GM19438 (cell line): ENCODE results near the gene SLC25A38.

Source experiments
- ATAC-seq: cut with Tn5 transposase; IDR thresholded peaks from one replicate; pipeline ENCODE4 v1.9.1; 2021; ENCODE audit warnings: low read depth; ENCODE audit not compliant: unreplicated experiment

The SLC25A38 gene

DNA sequence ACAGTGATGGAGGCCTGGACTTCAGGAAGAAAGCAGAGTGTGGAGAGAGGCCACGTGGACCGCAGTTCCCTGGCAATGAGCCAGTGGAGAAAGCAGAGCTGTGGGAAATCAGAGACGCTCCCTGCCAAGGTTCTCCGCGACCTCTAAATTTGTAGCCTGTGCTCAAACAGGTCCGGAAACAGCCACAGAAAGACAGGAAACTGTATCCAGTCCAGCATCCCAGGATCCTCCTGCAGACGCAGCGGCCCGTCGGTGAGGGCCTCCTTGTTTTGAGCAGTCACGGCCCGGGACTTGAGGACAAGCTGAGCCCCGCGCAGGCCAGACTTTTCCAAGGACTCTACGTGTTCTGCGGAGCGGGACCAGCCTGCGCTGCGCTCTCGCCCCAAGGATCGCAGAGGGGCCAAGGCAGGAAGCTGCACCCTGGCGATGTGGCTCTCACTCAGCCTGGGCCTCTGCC lies 45.6 kb downstream of the SLC25A38 start:
- no peak for ATAC-seq

DNA sequence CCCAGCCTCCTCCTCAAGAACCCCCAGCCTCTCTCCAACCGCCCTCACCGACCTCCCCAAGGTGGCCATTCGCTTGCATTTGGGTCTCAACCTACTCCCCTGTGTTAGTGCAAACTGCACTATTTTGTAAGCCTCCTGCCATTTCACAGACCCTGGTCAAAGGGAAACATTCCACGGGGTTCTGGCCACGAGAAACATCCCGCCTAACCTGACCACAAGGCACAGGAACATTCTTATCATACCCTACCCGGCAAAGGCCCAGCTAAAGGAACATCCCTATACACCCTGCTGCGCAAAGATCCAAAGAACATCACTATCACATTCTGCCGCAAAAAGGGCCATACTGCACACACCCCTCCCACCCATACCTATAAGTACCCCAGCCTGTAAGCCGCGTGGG lies 46.3 kb downstream of the SLC25A38 start:
- no peak for ATAC-seq

DNA sequence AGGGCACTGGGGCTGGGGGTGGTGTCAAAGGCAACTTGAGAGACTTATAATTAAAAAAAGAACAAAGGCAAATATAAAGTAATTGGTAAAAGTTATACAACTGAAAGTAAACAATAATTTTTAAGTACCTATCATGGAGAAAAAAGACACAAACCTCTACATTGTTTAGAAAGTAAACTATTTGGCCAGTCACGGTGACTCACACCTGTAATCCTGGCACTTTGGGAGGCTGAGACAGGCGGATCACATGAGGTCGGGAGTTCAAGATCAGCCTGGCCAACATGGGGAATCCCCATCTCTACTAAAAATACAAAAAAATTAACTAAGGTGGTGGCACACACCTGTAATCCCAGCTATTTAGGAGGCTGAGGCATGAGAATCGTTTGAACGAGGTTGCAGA lies 49.2 kb downstream of the SLC25A38 start:
- no peak for ATAC-seq

DNA sequence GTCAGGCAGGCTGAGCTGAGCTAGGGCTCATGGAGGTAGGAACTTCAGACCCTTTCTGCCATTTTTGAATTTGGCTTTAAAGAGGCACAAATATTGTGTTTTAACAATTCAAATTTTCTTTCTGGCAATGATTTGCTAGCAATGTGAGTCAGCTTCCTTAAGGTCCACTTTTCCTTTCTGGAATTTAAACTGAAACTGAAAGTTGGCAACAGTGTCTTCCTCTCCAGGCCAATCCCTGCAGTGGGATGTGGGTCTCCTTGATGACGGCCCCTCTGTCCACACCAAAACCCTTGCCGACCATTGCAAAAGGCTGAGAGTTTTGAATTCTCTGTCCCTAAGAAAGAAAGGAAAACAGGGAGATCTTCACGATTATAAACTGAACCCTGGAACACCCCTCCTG lies 50.5 kb downstream of the SLC25A38 start:
- no peak for ATAC-seq

DNA sequence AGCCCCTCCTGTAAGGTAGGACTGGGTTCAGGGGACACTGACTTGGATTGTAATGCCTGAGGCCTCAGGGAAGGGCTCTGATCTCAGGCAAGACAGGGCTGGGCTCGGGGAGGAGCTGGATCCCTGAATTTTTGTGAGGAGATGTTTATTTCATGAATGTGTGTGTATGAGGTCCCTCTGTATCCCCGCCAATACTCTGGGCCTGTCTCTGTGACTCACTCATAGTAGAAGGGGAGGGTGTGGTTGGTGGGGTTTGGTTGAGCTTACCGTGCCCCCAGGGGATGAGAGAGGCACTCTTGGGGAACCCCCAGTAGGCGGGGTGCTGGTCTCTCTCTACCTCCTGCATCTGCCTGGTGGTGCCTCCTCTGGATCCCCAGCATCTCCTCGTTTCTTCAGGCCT lies 51.4 kb downstream of the SLC25A38 start:
- ATAC-seq = peak; percentile 62

DNA sequence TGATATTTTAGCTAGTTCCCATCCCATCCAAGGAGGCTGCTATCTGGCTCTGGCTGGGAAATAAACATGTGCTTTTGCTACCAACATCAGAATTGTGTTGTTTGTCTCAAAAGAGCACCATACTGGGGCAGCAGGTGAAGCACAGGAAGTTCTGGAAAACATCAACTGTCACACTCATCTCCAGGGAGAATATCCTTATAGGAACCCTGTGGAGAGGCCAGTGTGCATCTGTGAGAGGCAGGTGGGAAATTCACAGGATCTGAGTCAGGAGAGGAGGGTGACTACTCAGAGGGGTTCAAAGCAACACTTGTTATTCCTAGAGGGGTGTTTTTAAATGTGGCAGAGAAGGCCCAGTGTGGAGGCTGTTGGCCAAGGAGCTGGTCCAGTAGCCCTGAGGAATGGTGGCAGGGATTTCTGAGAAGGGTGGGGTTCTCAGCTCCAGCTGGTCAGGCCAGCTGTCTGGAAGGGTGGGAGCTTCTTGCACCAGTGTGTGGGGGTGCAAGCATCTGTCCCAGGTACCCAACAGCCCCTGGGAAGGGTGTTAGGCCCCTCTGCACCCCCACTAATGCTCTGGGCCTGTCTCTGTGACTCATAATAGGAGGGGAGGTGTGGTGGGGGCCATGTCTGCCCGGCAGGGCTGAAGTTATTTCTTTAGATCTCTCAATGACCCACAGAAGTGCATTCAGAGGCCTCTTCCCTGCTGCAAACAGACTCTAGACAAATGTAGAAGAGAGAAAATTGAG lies 52.0 kb downstream of the SLC25A38 start:
- ATAC-seq = no peak

DNA sequence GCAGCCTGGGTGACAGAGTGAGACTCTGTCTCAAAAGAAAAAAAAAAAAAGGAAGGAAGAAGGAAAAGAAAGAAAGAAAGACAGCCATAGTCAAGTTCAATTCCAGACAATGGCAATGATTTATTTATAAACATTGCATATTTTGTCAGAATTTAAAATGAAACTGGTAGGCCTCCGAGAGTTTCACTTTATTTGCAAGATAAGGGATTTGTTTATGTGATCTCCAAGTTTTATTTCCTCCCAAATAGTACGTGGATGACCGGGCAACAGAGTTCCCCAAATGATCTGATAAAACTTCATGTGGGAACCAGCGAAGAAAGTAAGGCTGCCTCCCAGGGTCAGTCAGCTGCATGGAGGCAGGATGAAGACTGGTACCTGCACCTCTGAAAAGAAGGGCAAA lies 55.7 kb downstream of the SLC25A38 start:
- ATAC-seq = no peak

DNA sequence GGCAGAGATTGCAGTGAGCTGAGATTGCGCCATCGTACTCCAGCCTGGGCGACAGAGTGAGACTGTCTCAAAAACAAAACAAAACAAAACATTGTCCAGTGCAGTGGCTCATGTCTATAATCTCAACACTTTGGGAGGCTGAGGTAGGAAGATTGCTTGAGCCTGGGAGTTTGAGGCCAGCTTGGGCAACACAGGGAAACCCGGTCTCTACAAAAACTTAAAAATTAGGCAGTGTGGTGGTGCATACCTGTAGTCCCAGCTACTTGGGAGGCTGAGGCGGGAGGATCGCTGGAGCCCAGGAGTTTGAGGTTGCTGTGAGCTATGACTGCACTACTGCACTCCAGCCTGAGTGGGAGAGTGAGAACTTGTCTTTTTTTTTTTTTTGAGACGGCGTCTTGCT lies 57.1 kb downstream of the SLC25A38 start:
- ATAC-seq = no peak

DNA sequence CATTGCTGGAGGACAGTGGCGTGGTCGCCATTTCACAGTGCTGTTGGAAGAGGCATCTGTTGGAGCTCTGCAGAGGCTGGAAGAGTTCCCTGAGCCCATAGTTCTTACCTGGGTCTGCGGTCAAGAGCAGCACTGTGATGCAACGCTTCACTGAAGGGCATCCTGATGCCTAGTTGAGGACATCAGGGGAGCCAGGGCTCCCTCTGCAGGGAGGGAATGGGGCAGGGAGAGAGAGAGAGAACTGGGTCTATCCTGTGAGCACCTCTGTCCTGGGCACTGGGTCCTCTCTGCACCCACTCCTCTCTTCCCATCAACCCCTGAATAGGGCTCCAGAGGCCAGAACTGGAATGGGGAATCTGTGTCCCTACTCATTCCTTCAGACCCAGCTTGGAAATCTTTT lies 60.4 kb downstream of the SLC25A38 start:
- no peak for ATAC-seq

DNA sequence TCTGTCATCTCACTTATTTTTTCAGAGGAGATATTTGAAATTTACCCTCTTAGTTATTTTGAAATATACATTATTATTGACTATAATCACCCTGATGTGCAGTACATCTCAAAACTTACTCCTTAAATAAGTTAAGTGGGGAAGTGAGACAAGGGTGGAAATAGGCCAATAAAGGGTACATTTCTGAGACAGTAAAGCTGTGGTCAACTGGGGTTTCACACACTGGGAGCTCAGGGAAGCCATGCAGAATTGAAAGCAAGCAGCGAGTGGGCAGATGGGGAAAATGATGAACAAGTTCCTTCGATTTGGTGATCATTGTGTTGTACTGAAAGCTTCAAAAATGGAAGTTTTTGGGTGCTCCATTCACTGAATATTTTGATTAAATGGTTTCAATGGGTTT lies 62.8 kb downstream of the SLC25A38 start:
- ATAC-seq = no peak

DNA sequence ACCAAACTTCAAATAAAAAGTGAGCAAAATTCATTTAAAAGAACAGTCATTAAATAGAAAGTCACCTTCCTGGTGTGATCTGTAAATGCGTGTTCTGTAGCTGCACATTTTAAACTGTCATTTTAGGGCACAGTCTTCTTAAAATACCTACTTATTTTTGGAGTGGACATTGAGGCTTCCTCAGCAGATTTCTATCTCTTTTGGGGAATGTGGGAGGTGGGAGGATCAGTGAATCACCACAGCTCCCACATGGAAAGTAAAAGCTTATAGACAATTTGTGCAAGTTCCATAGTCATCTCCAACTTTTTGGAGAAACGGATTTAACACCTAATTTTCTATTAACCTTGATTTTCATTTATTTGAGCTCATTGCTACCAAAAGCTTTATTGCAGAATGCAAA lies 63.3 kb downstream of the SLC25A38 start:
- ATAC-seq = no peak
